ENCODE results near the gene AKT2.
A peak's percentile ranks its signal among the peaks of the same experiment; 100 is the strongest.

DNA sequence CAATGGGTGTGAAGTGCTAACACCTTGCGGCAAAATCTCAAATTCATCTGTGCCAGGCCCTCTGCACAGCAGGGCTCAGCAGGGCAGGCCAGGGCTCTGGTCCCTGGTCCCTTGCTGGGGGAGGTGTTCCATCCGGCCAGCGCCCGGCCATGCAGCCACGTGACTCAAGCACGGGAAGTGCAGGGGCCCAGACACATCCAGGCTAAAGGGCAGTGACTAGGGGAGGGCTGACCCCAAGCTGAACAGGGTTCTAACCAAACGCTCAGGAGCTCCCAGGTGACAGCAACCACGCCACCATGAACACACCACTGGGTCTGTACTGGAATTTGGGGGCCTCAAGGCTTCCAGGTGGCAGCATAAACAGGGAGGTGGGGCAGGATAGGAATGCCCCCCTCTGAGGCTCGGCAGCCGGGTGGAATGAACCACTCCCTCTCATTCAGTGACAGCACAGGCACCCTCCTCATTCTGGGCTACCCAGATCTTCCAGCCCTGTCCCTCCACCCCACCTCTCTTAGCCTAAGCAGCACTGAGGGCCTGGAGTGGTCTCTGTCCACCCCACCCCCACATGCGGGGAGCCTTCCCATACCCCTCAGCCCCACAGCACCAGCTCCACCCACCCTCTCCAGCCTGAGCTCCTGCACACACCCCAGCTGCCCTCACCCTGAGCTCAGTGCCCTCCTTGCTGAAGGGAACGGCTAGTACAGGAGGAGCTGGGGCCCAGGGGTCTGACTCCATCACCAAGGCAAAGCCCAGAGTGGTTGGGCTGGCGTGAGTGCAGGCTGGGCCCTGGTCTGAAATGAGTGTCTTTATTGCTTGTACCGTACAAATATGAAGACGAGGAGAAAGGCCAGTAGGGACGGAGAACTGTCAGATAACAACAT is 53.4 kb downstream of the AKT2 start:
- no peak for TF ChIP-seq TAF1 (IDR thresholded peaks at IDR 0.05; ENCODE audit: low read depth)
- TF ChIP-seq YY1 (IDR thresholded peaks at IDR 0.05; ENCODE audit: low read depth) = peak; percentile 43; the same call in 1 of the 2 replicates
- TF ChIP-seq, protein P1, sequence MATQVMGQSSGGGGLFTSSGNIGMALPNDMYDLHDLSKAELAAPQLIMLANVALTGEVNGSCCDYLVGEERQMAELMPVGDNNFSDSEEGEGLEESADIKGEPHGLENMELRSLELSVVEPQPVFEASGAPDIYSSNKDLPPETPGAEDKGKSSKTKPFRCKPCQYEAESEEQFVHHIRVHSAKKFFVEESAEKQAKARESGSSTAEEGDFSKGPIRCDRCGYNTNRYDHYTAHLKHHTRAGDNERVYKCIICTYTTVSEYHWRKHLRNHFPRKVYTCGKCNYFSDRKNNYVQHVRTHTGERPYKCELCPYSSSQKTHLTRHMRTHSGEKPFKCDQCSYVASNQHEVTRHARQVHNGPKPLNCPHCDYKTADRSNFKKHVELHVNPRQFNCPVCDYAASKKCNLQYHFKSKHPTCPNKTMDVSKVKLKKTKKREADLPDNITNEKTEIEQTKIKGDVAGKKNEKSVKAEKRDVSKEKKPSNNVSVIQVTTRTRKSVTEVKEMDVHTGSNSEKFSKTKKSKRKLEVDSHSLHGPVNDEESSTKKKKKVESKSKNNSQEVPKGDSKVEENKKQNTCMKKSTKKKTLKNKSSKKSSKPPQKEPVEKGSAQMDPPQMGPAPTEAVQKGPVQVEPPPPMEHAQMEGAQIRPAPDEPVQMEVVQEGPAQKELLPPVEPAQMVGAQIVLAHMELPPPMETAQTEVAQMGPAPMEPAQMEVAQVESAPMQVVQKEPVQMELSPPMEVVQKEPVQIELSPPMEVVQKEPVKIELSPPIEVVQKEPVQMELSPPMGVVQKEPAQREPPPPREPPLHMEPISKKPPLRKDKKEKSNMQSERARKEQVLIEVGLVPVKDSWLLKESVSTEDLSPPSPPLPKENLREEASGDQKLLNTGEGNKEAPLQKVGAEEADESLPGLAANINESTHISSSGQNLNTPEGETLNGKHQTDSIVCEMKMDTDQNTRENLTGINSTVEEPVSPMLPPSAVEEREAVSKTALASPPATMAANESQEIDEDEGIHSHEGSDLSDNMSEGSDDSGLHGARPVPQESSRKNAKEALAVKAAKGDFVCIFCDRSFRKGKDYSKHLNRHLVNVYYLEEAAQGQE (IDR thresholded peaks at IDR 0.05; ENCODE audit: low read depth) = no peak
- TF ChIP-seq NFIC (IDR thresholded peaks at IDR 0.05) = no peak

All from Ishikawa (cell line).